DOHH2 (cell line): ENCODE data around the gene CLEC20A.

Experiments used
- EZH2phosphoT487 ChIP-seq: fragments of 200-600 bp; sonication (generic); IDR thresholded peaks from 2 replicates; pipeline ENCODE4 v1.6.1; 2017; ENCODE audit warnings: borderline replicate concordance, mild to moderate bottlenecking, antibody characterized with exemption, low read length, moderate library complexity, mixed read lengths
- TF ChIP-seq, protein P1 (sequence below): fragments of 200-600 bp; sonication (generic); IDR thresholded peaks from one replicate; pipeline ENCODE4 v1.5.1; 2014; ENCODE audit warnings: antibody characterized with exemption, mild to moderate bottlenecking, low read depth, low read length; ENCODE audit not compliant: poor library complexity, severe bottlenecking

DNA sequence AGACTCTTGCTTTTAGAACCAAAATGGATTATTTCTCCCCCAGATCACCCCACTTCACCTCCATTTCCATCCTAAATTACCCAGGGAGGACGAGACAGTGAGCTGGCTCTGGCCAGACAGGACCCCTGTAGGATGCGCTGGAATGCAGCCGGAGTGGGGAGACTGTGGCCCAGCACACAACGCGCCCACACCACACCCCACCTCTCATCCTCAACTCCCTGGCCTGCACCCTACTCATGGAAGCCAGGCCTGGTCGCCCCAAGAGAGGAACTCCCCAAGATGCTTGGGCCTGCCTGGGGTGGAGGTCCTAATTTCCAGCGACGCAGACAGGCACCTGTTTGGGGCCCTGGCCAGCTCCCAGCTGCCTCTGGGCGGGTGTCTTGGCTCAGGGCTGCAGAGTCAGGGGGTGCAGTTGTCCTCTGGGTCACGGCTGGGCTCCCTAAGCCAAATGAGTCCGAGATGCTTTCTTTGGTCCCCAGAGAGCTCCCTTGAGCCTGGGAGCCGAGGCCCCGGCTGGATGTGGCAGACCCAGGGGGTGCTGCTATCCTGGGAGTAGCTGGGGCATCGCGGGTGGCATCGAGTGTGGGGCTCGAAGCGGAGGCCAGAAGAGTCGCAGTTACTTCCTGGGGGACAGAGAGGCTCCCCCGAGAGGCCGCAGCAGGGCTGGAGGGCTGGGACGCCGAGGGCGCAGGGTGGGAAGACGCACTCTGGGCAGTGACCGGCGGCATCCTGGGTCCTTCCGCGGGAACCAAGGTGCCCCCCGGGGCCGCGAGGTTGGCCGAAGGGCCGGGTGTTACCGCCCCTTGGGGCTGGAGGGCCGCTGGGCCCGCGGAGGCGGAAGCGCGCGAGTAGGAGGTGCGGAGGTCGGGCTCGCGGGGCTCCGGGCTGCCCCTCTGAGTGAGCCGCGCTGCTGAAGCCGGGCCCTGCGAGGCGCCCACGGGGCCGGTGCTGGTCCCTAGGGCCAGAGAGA is 10.4 kb downstream of the CLEC20A start:
- TF ChIP-seq, protein P1, sequence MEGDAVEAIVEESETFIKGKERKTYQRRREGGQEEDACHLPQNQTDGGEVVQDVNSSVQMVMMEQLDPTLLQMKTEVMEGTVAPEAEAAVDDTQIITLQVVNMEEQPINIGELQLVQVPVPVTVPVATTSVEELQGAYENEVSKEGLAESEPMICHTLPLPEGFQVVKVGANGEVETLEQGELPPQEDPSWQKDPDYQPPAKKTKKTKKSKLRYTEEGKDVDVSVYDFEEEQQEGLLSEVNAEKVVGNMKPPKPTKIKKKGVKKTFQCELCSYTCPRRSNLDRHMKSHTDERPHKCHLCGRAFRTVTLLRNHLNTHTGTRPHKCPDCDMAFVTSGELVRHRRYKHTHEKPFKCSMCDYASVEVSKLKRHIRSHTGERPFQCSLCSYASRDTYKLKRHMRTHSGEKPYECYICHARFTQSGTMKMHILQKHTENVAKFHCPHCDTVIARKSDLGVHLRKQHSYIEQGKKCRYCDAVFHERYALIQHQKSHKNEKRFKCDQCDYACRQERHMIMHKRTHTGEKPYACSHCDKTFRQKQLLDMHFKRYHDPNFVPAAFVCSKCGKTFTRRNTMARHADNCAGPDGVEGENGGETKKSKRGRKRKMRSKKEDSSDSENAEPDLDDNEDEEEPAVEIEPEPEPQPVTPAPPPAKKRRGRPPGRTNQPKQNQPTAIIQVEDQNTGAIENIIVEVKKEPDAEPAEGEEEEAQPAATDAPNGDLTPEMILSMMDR, result no peak
- no peak for TF ChIP-seq EZH2phosphoT487
